ENCODE results near the gene RNGTT. TPM values are rescaled to one million over a fixed set of nuclear protein-coding genes. Genes with fewer than 3 reads are reported as not detected.

RNGTT gene
- total RNA-seq, 1 donor from 2014 or later: 9.7 TPM

DNA sequence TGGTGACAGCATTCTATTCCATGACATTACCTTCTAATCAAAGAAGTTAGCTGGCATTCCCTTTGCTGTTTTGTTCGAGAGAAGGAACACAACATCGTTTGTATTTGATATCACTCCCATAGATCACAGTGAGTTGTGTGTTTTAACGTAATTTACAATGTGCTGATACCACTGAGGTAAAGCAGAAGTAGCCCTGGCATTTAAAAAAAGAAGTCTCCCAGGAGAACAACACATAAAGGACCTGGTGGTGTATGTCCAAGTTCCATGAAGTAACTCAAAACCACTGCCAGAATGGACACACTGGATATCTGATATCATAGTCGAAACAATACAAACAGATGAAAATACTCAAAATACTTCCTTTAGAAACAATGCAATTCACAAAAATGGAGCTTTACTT lies 351.7 kb downstream of the RNGTT start:
- DNase-seq (ENCODE audit: low read depth in 2 of 2): no peak

DNA sequence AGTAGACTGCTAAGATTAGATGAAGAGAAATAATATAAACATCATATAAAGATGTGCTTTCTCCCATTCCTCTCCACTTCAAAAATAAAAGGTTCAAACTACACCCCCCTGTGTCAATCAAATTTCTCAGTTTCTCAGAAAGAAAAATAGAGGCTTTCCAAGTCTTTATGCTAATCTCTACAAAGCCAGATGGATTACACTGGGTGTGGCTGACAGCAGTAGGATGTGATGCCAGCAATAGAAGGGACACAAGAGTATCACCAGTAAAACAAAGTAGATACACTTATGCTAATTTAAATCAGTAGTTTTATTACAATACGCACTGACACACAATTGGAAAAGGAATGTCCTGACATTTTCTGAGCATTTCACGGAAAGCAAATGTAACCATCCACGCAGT lies 353.4 kb downstream of the RNGTT start:
- no peak for DNase-seq (ENCODE audit: low read depth in 2 of 2)

GRCh38 chr6:88605271-88605670 lies 358.1 kb downstream of the RNGTT start:
- DNase-seq (ENCODE audit: low read depth in 2 of 2): peak in 1 of 2 donors; percentile 3

DNA sequence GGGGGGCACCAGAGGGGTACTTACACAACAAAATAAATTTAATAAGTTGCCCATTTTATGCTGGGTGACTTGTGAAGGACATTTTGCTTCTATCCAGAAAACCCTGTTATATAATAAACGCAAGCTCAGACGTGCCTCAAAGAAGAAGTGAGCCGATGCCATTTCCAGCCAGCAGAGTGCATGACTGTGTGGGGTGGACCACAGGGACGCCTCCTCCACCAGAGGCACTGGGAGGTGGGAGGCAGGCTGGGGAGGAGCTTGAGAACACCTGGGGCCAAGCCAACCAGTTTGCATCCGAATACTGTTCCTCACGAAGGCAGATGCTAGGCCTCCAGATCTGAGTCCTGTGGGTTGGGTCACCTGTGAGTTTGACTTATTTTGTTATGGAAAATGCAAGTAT lies 363.8 kb downstream of the RNGTT start:
- DNase-seq (ENCODE audit: low read depth in 2 of 2): no peak

- no peak for DNase-seq (ENCODE audit: low read depth in 2 of 2)
Observed at GRCh38 chr6:88596801-88597200, 366.6 kb downstream of the RNGTT start.

GRCh38 chr6:88588938-88589337 lies 374.5 kb downstream of the RNGTT start:
- DNase-seq (ENCODE audit: low read depth in 2 of 2): no peak

DNA sequence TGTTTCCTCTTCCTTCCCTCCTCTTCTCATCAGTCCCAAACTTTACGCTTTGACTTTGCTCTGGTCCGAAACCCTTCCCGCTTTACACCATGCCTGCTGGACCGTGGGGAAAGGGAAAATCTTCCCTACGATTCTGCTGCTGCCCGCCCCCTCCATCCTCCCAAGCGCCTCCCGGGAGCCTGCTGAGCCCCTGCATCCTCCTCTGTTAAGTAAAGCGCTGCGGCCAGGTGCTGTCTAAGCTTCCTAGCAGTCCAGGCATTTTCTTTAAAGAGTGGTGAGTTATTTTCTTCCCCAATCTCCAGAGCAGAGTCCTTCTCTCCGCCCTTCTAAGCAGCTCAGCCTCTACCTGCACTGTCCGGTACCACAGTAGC lies 376.3 kb downstream of the RNGTT start:
- no peak for DNase-seq (ENCODE audit: low read depth in 2 of 2)

DNA sequence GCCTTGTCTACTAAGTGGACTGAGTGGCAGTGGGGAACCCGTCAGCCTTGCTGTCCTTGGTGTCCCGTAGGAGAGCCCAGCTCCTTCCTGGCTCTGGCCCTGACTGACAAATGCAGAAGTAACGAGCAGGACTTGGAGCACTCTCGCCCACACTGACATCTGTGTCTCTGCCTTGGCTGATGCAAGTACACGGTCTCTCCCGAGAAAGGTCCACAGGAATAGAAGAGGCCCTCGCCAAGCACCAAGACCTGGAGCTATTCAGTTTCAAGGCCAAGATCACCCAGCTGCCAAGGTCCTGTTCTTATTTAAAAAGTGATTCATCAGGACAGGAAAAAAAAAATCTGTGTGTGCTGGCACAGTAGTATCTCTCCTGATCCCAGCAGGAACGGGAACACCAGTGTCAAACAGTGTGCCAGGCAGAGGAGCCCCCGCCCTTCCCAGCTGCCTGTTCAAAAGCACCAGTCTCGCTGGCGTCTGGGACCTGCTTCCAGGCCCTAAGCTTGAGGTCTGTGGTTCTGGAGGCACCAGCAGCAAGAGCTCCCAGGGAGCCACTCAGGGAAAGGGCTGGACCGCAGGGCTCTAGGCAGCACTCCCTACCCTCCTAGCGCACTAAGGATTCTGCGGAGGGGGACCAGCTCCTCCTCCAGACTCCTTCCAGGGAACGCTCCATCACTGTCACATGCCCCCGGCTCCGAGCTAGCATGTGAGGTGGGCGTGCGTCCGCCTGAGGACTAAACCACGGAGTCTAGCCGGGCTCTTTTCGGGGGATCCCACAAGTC lies 376.9 kb downstream of the RNGTT start:
- DNase-seq (ENCODE audit: low read depth in 2 of 2): no peak

DNA sequence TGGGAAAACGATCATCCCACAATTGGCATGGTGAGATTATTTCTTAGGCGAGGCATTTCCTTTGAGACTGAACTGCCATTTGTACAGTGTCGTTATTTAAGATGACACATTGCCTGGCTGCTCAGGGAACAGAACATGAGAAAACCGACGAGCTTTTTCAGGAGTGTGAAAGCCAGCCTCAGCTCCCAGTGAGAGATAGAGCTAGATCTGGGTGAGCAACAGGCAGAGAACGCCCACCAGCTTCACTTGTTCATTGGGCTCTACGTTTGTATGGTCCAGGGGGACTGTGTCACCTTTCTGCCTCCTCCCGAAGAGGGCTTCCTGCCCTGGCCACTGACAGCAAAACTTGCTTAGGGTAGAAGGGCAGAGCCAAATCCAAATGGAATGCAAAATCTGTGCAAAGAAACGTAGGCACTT lies 378.1 kb downstream of the RNGTT start:
- no peak for DNase-seq (ENCODE audit: low read depth in 2 of 2)

GRCh38 chr6:88584581-88585275 lies 378.7 kb downstream of the RNGTT start:
- DNase-seq (ENCODE audit: low read depth in 2 of 2): no peak

DNA sequence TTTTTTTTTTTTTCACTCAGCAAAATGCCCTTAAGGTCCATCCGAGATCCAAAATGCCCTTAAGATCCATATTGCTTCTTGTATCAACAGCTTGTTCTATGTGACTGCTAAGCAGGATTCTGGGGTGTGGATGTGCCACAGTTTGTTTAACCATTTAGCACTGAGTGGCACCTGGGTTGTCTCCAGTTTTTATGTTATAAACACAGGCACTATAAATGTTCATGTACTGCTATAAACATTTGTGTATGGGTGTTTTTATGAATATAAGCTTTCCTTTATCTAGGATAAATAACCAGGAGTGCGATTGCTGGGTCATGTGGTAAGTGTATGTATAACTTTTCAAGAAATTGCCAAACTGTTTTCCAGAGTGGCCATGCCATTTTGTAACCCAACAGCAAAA lies 386.0 kb downstream of the RNGTT start:
- DNase-seq (ENCODE audit: low read depth in 2 of 2): no peak

- DNase-seq (ENCODE audit: low read depth in 2 of 2): no peak
Observed at GRCh38 chr6:88575536-88575935, 387.9 kb downstream of the RNGTT start.

DNA sequence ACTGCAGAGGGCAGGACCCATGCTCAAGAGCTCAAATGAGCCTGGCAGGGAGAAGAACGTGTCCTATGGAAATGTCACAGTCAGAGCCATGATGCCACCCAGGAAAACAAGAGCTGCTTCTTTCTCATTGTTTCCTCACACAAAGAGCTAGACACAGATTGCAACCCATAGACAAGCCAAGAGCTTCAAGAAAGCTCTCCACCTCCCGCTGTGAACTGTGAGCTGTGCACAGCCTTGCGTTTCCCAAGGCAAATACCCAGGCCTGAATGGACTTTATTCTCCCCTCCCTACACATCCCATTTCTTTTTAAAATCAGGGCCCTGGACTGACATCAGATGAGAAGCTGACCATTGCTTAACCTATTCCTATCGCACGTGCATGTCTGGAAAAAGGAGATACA lies 388.8 kb downstream of the RNGTT start:
- DNase-seq (ENCODE audit: low read depth in 2 of 2): no peak

- DNase-seq (ENCODE audit: low read depth in 2 of 2): no peak
Observed at GRCh38 chr6:88574031-88574430, 389.4 kb downstream of the RNGTT start.

- DNase-seq (ENCODE audit: low read depth in 2 of 2): no peak
Observed at GRCh38 chr6:88573561-88573960, 389.9 kb downstream of the RNGTT start.

DNA sequence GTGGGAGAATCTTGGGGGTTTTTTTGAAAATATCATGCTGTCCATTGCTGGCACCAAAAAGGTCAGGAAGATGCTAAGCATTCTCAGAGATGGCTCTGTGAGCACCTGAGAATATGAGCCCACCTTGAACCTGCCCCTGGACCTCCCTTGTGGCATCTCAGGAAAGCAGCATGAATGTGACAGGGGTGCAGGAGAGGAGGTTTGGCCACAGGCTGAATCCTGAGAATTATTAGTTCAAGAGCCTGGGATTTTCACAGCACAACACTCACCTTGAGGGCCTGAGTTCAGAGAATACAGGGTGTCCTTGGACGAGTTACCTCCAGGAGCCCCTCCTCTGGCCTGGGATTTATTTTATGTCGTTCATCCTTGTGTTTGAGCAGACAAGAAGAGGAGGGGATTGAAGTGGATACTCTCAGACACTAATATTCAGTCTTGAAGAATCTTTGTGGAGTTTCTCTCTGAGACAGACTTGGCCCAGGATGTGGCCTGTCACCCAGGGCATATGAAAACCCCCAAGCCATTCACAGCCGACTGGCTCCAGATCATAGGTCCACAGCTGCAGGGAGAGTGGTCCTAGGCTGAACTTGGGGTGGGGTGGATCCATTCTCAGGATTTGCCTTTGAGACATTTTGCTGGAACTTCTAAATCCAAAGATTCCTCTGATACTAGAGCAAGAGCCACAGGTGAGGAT lies 390.8 kb downstream of the RNGTT start:
- DNase-seq (ENCODE audit: low read depth in 2 of 2): no peak

- no peak for DNase-seq (ENCODE audit: low read depth in 2 of 2)
Observed at GRCh38 chr6:88569959-88570358, 393.5 kb downstream of the RNGTT start.

- DNase-seq (ENCODE audit: low read depth in 2 of 2): no peak
Observed at GRCh38 chr6:88567696-88568095, 395.7 kb downstream of the RNGTT start.

DNA sequence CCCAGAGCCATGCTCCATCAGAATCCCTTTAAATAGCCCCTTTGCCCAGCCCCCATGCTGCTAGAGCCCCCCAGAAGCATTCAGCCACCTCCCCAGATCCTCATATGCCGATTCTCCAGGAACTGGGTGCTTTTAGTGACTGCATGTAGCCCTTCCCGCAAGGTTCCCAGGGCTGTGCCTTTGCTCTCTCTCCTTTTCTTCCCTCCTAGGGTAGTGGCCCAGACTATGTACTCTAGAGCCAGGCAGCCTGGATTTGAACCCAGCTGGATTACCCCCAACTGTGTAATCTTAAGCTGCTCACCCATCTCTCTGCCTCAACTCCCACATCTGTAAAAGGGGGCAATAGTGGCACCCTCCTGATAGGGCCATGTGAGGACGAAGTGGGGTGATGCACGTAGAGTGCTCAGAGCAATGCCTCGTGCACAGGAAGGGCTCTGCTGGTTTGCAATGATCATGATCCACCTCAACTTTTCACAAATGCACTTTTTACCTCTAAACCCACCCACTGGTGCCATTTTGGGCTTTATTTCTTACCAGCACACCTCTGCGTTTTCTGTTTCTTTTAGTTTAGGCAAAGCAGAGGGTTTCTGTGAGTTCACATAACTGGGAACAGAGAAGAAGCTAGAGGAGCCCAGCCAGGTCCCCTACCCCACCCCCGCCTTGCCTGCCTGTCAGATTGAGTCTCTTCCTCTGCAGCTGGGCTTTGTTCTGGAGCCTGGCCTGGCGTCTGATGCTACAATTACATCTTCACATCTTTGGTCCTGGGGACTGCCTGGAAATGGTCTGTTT lies 396.5 kb downstream of the RNGTT start:
- DNase-seq (ENCODE audit: low read depth in 2 of 2): no peak

DNA sequence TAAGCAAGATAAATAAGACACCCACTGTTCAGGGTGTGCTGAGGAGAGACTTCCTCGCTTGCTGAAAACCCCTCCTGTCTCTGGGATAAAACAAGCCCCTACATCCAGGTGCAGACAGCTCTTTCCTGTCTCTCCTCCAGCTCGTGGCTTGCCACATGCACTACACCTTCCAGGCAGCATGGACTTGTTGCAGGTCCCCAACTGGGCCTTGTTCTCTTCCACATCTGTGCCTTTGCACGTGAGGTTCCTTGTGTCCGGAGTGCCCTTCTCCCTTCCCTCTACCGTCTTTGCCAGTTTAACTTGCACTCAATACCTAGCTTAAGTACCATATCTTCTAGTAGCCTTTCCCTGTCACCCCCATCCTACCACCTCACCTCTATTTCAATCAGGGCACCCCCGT lies 397.6 kb downstream of the RNGTT start:
- no peak for DNase-seq (ENCODE audit: low read depth in 2 of 2)

DNA sequence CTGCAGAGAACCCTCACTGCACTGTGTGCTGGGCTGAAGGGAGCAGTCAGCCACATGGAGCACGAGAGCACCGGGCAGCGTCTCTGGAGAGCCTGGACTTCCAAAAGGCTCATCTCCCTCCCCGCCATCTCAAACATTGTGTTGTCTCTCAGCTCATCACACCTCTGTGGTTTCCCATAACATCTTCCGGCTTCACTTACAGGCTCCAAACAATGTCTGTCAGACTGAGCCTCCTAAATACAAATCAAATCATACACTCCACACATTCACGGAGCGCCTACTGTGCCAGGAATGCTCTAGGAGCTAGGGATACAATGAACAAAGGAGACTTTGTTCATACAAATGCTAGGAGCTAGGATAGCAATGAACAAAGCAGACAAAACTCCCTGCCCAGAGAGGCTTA lies 398.0 kb downstream of the RNGTT start:
- no peak for DNase-seq (ENCODE audit: low read depth in 2 of 2)

- DNase-seq (ENCODE audit: low read depth in 2 of 2): no peak
Observed at GRCh38 chr6:88563277-88563625, 400.2 kb downstream of the RNGTT start.

All from lung microvascular endothelial cell (primary cell).